ENCODE data around the gene EFCAB12.

Gene EFCAB12

DNA sequence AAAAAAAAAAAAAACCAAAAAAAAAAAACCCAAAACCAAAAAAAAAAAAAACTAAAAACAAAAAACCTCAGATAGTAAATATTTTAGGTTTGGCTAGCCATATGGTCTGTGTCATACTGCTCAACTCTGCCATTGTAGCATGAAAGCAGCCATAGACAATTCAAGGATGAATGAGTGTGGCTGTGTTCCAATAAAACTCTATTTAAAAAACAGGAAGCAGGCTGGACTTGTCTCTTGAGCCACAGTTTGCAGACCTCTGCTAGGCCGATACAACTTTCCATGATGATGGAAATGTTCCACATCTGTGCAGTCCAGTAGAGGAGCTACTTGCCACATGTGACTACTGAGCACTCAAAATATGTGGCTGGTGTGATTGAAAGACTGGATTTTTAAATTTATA lies 11.1 kb downstream of the EFCAB12 start:
- no peak overlapping the region for H3K4me2 ChIP-seq (ENCODE audit: low read length)
- no CpG with 5 or more reads among the region's 1 CpG for WGBS (ENCODE audit: extremely low coverage, insufficient coverage, insufficient read length)
- H2BK120ac ChIP-seq (ENCODE audit: insufficient read depth, low read length, poor library complexity) = no peak overlapping the region
- H3K9ac ChIP-seq (ENCODE audit: low read length) = no peak overlapping the region
- H2AK5ac ChIP-seq (ENCODE audit: low read length) = no peak overlapping the region
- no peaks in the 10 kb centered on the region for H3K36me3 ChIP-seq (ENCODE audit: control insufficient read depth in 1 of 2, insufficient read depth in 2 of 2, low read length in 2 of 2)
- H4K8ac ChIP-seq (ENCODE audit: low read depth, low read length) = no peak overlapping the region
- H3K23ac ChIP-seq (ENCODE audit: low read length) = no peak overlapping the region
- no peaks in the 10 kb centered on the region for H3K4me1 ChIP-seq (ENCODE audit: control insufficient read depth in 1 of 2, insufficient read depth in 2 of 2, low read length in 2 of 2)
- H3K9me3 ChIP-seq (ENCODE audit: insufficient read depth, low read depth, low read length) = no peaks in the 10 kb centered on the region
- no peak overlapping the region for H2AFZ ChIP-seq (ENCODE audit: insufficient read depth, low read length, poor library complexity)
- no peaks in the 10 kb centered on the region for H3K79me2 ChIP-seq (ENCODE audit: control insufficient read depth, insufficient read depth, low read length, poor library complexity)
- no peaks in the 10 kb centered on the region for H3K27me3 ChIP-seq (ENCODE audit: insufficient read depth, low read length)
- no peak overlapping the region for H3K4ac ChIP-seq (ENCODE audit: low read depth, low read length)
- no peak overlapping the region for H3K4me3 ChIP-seq (ENCODE audit: low read depth, low read length)
- H3K27ac ChIP-seq (ENCODE audit: low read depth, low read length) = no peak overlapping the region
- no peaks in the 10 kb centered on the region for H3K79me1 ChIP-seq (ENCODE audit: low read length)
- no peak overlapping the region for H4K91ac ChIP-seq (ENCODE audit: low read depth, low read length)
- H4K12ac ChIP-seq (ENCODE audit: low read depth, low read length) = no peak overlapping the region
- no peak overlapping the region for H2BK12ac ChIP-seq (ENCODE audit: low read length)
- H3K14ac ChIP-seq (ENCODE audit: low read length) = no peak overlapping the region
- H3K18ac ChIP-seq (ENCODE audit: low read length) = no peak overlapping the region
- DNase-seq = no peak
- no peak overlapping the region for H2BK5ac ChIP-seq (ENCODE audit: low read depth, low read length, poor library complexity)

DNA sequence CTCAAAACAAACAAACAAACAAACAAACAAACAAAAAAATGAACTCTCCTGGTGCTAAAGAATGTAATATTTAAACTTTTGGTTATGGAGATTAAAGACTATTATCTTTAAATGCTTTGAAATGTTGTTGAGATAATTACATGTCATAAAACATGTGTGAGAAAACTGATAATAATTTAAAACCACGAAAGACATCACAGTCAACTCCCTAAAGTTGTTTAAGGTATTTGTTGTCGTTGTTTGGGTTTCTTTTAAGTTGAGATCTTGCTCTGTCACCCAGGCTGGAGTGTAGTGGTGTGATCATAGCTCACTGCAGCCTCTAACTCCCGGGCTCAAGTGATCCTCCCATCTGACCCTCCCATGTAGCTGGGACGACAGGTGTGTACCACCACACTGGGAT lies 12.0 kb downstream of the EFCAB12 start:
- Histone ChIP-seq H3K23ac (ENCODE audit: low read length) (no peak overlapping the region), H3K36me3 (ENCODE audit: control insufficient read depth in 1 of 2, insufficient read depth in 2 of 2, low read length in 2 of 2) (no peaks in the 10 kb centered on the region), H3K9ac (ENCODE audit: low read length) (no peak overlapping the region), H4K8ac (ENCODE audit: low read depth, low read length) (no peak overlapping the region), H2AK5ac (ENCODE audit: low read length) (no peak overlapping the region), H4K91ac (ENCODE audit: low read depth, low read length) (no peak overlapping the region), H3K9me3 (ENCODE audit: insufficient read depth, low read depth, low read length) (no peaks in the 10 kb centered on the region), H3K79me1 (ENCODE audit: low read length) (no peaks in the 10 kb centered on the region), H3K4ac (ENCODE audit: low read depth, low read length) (no peak overlapping the region), H3K79me2 (ENCODE audit: control insufficient read depth, insufficient read depth, low read length, poor library complexity) (no peaks in the 10 kb centered on the region), H4K12ac (ENCODE audit: low read depth, low read length) (no peak overlapping the region), H3K14ac (ENCODE audit: low read length) (no peak overlapping the region), H3K18ac (ENCODE audit: low read length) (no peak overlapping the region), H3K4me2 (ENCODE audit: low read length) (no peak overlapping the region), H2BK5ac (ENCODE audit: low read depth, low read length, poor library complexity) (no peak overlapping the region), H3K4me3 (ENCODE audit: low read depth, low read length) (no peak overlapping the region), H2AFZ (ENCODE audit: insufficient read depth, low read length, poor library complexity) (no peak overlapping the region), H2BK120ac (ENCODE audit: insufficient read depth, low read length, poor library complexity) (no peak overlapping the region), H3K27me3 (ENCODE audit: insufficient read depth, low read length) (no peaks in the 10 kb centered on the region), H2BK12ac (ENCODE audit: low read length) (no peak overlapping the region), H3K4me1 (ENCODE audit: control insufficient read depth in 1 of 2, insufficient read depth in 2 of 2, low read length in 2 of 2) (no peaks in the 10 kb centered on the region), H3K27ac (ENCODE audit: low read depth, low read length) (no peak overlapping the region)
- WGBS (ENCODE audit: extremely low coverage, insufficient coverage, insufficient read length) = no CpG with 5 or more reads among the region's 4 CpGs
- no peak for DNase-seq

DNA sequence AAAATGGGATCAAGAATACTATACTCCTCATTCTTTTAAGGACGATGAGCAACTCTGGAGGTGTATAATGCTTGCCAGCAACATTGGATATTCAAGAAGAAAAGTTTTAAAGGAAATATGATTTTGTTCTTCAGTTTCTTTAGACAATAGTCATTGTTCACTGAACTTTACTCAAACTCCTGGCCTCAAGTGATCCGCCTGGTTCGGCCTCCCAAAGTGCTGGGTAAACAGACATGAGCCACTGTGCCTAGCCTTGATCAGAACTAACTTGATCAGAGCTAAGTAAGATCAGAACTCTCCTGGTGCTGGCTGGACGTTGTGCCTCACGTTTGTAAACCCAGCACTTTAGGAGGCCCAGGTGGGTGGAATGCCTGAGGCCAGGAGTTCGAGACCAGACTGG lies 12.6 kb downstream of the EFCAB12 start:
- Histone ChIP-seq H2BK12ac (ENCODE audit: low read length) (no peak overlapping the region), H2AFZ (ENCODE audit: insufficient read depth, low read length, poor library complexity) (no peak overlapping the region), H4K91ac (ENCODE audit: low read depth, low read length) (no peak overlapping the region), H3K9me3 (ENCODE audit: insufficient read depth, low read depth, low read length) (no peaks in the 10 kb centered on the region), H3K18ac (ENCODE audit: low read length) (no peak overlapping the region), H3K14ac (ENCODE audit: low read length) (no peak overlapping the region), H3K4me1 (ENCODE audit: control insufficient read depth in 1 of 2, insufficient read depth in 2 of 2, low read length in 2 of 2) (no peaks in the 10 kb centered on the region), H3K36me3 (ENCODE audit: control insufficient read depth in 1 of 2, insufficient read depth in 2 of 2, low read length in 2 of 2) (no peaks in the 10 kb centered on the region), H3K23ac (ENCODE audit: low read length) (no peak overlapping the region), H3K4me2 (ENCODE audit: low read length) (no peak overlapping the region), H3K4me3 (ENCODE audit: low read depth, low read length) (no peak overlapping the region), H4K8ac (ENCODE audit: low read depth, low read length) (no peak overlapping the region), H3K27me3 (ENCODE audit: insufficient read depth, low read length) (no peaks in the 10 kb centered on the region), H3K9ac (ENCODE audit: low read length) (no peak overlapping the region), H2BK120ac (ENCODE audit: insufficient read depth, low read length, poor library complexity) (no peak overlapping the region), H3K27ac (ENCODE audit: low read depth, low read length) (no peak overlapping the region), H3K79me1 (ENCODE audit: low read length) (no peaks in the 10 kb centered on the region), H2BK5ac (ENCODE audit: low read depth, low read length, poor library complexity) (no peak overlapping the region), H4K12ac (ENCODE audit: low read depth, low read length) (no peak overlapping the region), H3K79me2 (ENCODE audit: control insufficient read depth, insufficient read depth, low read length, poor library complexity) (no peaks in the 10 kb centered on the region), H3K4ac (ENCODE audit: low read depth, low read length) (no peak overlapping the region), H2AK5ac (ENCODE audit: low read length) (no peak overlapping the region)
- DNase-seq = no peak
- no CpG with 5 or more reads among the region's 6 CpGs for WGBS (ENCODE audit: extremely low coverage, insufficient coverage, insufficient read length)

GRCh38 chr3:129415378-129415777 lies 13.1 kb downstream of the EFCAB12 start:
- no CpG with 5 or more reads among the region's 3 CpGs for WGBS (ENCODE audit: extremely low coverage, insufficient coverage, insufficient read length)
- Histone ChIP-seq H3K27me3 (ENCODE audit: insufficient read depth, low read length) (no peaks in the 10 kb centered on the region), H2AK5ac (ENCODE audit: low read length) (no peak overlapping the region), H3K27ac (ENCODE audit: low read depth, low read length) (no peak overlapping the region), H4K8ac (ENCODE audit: low read depth, low read length) (no peak overlapping the region), H2BK120ac (ENCODE audit: insufficient read depth, low read length, poor library complexity) (no peak overlapping the region), H3K4me3 (ENCODE audit: low read depth, low read length) (no peak overlapping the region), H3K79me2 (ENCODE audit: control insufficient read depth, insufficient read depth, low read length, poor library complexity) (no peaks in the 10 kb centered on the region), H3K18ac (ENCODE audit: low read length) (no peak overlapping the region), H2BK12ac (ENCODE audit: low read length) (no peak overlapping the region), H3K79me1 (ENCODE audit: low read length) (no peaks in the 10 kb centered on the region), H3K4me1 (ENCODE audit: control insufficient read depth in 1 of 2, insufficient read depth in 2 of 2, low read length in 2 of 2) (no peaks in the 10 kb centered on the region), H2AFZ (ENCODE audit: insufficient read depth, low read length, poor library complexity) (no peak overlapping the region), H3K9me3 (ENCODE audit: insufficient read depth, low read depth, low read length) (no peaks in the 10 kb centered on the region), H3K9ac (ENCODE audit: low read length) (no peak overlapping the region), H4K91ac (ENCODE audit: low read depth, low read length) (no peak overlapping the region), H3K14ac (ENCODE audit: low read length) (no peak overlapping the region), H3K4ac (ENCODE audit: low read depth, low read length) (no peak overlapping the region), H4K12ac (ENCODE audit: low read depth, low read length) (no peak overlapping the region), H3K4me2 (ENCODE audit: low read length) (no peak overlapping the region), H2BK5ac (ENCODE audit: low read depth, low read length, poor library complexity) (no peak overlapping the region), H3K23ac (ENCODE audit: low read length) (no peak overlapping the region), H3K36me3 (ENCODE audit: control insufficient read depth in 1 of 2, insufficient read depth in 2 of 2, low read length in 2 of 2) (no peaks in the 10 kb centered on the region)
- no peak for DNase-seq
